ENCODE data around the gene CDH24.

- no peak for TF ChIP-seq POLR2A (IDR thresholded peaks at IDR 0.05; ENCODE audit: low read depth, low read length)
- TF ChIP-seq POLR2AphosphoS5 (IDR thresholded peaks at IDR 0.05; ENCODE audit: low read depth, low read length): no peak
Measured at GRCh38 chr14:23043145-23043544, 14.2 kb downstream of the CDH24 start.
